Fibroblast of skin of left biceps (primary cell): ENCODE results near the gene PROK1.
"Not testable (repeated sequence)": the region's sequence is repeated elsewhere in the genome, so short reads cannot be mapped to it uniquely, and the experiment has no call there.

Source experiments
- DNase-seq, 2 experiments: peaks; one replicate each; pipeline ENCODE4 v3.0.0-alpha.2; 2013; ENCODE audit warnings: low read depth in 2 of 2

PROK1 gene

DNA sequence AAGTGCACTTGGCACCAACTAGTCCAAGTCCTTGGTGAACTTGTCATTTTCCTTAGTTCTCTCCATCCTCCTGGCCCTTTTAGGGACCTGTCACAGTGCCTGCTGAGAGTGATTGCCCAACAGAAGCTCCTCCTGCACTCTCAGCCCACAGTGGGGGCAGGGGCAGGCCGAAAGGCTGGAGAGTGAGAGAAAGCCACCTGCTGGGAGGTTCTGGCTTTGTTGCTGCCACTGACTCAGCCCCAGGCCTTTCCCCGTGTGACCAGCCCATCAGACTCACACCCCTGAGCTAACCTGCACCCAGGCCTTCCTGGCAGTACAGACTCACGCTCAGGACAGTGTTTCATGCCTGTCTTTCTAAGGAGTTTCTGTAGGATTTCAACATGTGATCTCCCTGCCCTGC is 17.1 kb upstream of the PROK1 start:
- no peak for DNase-seq

DNA sequence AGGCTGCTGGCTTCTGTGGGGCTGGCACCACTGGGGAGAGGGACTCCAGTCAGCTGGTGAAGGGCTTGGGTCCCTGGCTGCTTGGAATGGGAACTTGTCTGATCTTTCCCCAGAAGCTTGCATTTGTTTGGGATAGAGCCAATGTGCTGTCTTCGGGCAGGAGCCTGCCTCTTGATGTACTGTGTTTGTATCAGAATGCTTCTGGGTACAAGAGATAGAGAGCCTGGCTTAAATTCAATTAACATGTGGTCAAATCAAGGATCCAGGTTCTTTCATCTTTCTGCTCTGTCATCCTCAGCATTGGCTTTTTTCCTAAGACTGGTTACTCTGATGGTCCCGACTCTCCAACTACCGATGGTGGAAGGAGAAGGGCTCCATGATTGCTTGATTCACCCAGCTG is 16.0 kb upstream of the PROK1 start:
- no peak for DNase-seq

DNA sequence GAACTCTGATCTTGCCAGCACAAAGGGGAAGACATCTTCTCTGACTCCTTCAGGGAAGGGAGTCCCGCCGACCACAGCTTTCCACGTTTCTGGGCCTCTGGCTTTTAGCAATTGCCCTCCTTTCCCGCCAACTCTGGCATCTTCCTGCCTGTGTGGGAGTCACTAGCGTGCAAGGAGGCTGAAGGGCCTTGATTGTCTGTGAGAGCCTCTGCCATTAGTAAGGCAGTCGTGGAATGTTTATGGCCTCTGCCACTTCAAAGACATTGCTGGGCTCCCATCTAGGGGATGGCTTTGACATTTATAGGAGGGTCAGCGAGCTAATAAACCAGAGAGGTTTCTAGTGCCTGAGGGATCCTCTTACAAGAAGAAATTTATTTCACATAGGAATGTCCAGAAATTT is 14.3 kb upstream of the PROK1 start:
- no peak for DNase-seq

DNA sequence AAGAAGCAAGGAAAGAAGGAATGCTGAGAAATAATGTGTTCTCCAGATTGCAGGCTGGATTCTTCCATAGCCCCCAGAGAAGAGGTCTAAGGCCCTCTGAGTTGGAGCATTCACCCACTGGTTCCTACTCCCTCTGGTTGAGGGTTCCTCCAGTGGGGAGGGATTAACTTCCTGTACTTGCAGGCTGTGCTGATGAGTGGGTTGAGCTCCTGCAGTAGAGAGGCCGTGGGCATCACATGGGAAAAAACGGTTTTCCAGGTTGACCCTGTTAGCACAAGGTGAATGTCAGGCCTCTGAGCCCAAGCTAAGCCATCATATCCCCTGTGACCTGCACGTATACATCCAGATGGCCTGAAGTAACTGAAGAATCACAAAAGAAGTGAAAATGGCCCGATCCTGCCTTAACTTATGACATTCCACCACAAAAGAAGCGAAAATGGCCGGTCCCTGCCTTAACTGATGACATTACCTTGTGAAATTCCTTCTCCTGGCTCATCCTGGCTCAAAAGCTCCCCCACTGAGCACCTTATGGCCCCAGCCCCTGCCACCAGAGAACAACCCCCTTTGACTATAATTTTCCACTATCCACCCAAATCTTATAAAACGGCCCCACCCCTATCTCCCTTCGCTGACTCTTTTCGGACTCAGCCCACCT is 13.2 kb upstream of the PROK1 start:
- not testable (repeated sequence) for DNase-seq

DNA sequence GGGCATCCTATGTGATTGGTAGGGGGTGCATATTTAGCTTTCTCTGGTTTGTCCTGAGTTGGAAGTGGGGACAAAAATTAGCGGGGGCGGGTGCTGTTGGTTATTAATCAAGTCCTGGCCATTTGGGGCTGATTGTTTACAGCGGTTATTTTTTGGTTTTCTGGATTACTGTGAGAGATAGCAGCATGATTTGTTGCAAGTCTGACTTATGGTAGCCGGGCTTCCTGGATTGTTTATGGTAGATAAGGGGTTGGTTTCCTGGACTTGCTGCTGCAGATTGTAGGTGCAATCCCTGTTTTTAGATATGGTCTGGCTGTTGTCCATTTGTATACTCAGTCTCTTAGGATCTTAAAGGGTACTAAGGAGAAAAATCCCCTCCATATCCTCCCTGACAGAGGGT is 12.1 kb upstream of the PROK1 start:
- no peak for DNase-seq

DNA sequence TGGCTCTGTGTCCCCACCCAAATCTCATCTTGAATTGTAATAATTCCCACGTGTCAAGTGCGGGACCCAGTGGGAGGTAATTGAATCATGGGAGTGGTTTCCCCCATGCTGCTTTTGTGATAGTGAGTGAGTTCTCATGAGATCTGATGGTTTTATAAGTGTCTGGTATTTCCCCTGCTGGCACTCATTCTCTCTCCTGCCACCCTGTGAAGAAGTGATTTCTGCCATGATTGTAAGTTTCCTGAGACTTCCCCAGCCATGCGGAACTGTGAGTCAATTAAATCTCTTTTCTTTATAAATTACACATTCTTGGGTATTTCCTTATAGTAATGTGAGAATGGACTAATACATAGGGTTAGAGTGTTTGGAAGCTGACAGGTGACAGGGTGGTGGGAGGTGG is 11.1 kb upstream of the PROK1 start:
- DNase-seq = not testable (repeated sequence)

DNA sequence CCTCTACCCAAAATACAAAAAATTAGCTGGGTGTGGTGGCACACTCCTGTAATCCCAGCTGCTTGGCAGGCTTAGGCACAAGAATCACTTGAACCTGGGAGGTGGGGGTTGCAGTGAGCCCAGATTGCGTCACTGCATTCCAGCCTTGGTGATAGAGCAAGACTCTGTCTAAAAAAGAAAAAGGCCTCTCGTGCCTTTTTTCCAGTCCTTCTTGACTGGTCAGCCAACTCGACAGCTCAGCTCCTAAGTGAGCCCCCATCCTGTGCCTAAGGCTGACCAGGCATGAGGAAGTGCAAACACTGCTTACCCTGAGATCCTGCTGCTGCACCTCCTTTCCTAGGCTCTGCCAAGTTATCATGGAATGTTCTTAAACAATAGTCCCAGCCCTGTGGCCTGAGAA is 10.1 kb upstream of the PROK1 start:
- DNase-seq = no peak

DNA sequence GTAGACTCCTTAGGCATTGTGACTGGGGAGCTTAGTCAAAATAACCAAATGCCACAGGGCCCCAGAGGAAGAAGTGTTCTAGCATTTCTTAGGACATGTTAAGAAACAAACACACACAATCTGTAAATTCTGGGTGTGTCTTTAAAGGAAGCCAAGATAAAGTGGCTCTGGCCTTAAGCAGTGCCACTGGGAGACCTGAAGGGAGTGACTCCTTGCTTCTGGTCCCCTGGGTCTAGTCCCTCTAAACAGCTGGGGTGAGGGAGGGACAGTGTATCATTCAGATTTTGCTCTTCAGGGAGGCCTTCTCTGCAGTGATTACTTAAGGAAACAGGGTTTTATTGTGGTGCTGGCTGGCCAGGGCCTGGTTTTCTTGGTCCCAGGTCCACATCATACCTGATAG is 9.1 kb upstream of the PROK1 start:
- no peak for DNase-seq

DNA sequence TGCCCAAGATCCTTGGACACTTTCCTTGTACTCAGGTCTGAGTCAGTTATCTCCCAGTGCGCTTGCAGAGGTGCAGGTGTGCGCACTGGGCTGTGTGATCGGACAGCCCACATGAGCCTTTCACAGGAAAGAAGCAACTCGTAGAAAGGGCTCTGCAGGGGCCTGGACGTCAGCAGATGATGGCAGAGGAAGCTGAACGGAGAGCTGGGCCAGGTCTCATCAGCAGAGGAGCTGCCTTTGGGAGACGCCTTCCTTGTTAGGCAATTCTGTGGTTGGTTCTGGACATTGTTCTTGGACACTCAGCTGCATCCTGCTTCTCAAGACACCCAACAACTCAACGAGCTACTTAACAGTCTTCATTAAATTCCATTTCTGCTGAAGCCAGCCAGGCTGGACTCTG is 7.5 kb upstream of the PROK1 start:
- DNase-seq = no peak

DNA sequence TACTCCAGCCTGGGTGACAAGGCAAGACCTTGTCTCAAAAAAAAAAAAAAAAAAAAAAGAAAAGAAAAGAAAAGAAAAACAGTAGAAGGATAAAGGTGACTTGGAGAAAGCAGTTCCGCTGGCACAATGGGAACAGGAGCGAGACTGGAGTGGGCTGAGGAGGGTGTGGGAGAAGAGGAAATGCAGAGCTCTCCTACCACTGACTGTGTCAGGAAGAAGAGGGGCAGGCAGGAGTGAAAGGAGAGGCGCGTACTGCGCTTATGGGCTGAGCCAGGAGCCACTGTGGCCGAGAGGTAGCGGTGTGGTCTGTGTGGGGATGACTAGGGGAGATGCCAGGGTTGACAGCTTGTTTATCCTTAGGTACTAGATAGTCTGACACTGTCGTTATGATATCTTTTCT is 6.4 kb upstream of the PROK1 start:
- no peak for DNase-seq

DNA sequence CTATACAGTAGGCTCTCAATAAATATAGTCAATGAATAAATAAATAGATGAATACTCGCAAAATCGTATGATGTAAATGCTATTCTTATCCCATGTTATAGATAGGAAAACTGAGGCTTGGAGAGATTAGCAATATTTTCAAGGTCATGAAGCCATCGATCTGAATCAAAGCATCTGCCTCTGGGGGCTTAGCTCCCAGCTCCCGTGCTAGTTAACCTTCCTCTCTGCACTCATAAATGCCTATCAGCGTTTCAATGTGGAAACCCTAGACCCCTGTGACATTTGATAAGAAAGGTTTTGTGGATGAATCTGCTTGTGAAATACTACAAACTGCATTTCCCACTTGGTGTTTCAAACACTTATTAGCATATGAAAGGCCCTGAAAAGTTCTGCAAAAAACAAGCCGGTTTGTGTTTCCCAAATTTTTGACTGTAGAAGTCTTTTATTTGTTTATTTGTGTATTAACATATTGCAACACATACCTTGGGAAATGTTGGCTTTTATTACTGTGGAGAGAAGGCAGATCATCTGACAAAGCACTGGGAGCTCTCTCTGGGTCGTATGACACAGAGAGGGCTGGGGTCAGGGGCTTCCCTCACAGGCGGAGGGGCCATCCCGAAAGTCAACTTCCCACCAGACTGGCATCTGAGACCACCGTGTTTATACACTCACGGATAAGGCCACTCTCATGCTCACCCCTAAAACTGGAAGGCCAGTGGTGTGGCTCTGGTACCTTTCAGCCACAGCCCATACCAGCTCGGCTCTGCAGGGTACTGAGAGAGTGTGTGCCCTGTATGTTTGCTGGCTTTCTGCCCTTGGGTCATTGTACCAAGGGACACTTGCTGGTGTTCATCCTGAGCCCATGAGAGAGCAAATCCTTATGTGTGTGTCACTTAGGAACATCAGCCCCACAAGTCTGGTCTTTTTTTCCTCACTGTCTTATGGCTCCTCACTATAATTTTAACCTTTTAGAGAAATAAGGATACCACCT is 993 bp upstream of the PROK1 start:
- DNase-seq = no peak

DNA sequence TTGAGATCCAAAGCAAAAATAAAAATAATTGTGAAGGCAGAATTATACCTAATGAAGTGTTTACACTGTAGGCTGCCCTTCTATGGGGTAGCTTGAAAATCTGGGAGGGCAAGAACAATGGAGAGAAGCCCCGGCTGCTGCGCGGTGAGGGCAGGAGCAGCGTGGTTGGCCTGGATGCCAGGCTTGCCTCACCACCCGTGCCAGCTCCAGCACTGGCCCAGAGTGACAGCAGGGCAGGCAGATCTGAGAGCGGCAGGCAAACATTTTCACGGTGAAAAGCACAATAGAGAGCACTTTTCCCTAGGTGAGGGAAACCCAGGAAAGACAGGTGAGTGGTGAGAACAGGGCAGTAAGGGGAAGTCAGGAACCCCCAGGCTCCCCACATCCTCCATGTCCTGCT is 1.4 kb downstream of the PROK1 start:
- no peak for DNase-seq

DNA sequence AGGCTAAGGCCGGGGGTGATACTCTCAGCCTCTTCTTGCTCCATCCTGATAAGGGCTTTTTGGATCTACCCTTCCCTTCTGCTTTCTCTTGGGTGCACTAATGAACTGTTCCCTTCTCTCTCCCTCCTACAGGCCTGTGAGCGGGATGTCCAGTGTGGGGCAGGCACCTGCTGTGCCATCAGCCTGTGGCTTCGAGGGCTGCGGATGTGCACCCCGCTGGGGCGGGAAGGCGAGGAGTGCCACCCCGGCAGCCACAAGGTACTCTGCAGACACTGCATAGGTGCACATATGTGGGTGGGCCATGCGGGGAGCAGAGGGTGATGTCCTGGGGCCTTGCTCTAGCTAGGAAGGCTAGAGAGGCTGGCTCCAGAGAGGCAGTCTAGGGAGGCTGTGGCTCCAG is 2.9 kb downstream of the PROK1 start:
- DNase-seq = no peak

DNA sequence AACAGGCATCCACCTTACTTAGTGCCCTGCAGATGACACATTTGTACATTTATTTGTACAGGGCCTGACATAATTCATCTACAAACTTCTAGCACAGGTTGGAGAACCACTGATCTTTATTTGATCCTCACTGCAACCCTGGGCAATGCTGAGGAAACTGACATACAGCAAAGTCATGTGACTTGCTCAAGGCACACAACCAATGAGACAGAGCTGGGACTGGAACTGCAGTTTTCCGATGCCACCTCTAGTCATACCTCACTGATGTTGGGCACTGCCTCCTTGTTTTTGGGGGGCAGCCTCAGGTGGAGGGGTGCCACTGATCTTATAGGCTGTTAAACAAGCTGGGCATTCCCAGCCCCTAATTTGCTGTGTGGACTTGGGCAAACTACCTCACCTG is 3.4 kb downstream of the PROK1 start:
- no peak for DNase-seq

DNA sequence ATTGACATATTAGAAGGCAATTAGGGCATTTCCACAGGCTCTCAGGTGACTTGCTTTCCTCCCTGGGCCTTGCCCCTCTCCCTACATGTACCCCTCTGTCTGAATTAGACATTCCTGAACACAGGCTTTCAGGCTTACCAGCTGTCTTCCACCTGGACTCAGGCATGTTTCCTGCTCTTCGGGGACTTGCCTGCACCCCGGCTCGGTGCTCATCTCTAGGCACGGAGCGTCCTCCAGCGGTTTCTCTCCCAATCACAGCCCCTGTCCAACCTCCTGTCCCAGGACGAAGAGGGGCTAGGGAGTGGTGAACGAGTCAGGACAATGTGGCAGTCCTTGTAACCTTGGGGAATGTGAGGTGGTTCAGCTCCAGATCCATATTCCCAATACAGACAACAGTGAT is 4.2 kb downstream of the PROK1 start:
- DNase-seq = no peak

DNA sequence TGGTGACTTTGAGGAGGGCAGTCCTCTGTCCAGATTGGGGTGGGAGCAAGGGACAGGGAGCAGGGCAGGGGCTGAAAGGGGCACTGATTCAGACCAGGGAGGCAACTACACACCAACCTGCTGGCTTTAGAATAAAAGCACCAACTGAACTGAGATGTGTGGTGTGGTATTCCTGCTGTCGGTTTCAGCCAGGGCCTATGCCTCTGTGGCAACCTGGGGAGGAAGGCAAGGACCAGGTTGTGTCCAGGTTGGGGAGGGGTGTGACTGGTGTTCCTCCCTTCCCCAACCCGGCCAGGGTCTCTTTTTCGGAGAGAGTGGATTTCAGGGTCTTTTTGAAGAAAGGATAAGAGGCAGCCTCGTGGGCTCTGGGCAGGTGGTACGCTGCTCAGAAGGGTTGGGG is 6.3 kb downstream of the PROK1 start:
- no peak for DNase-seq

DNA sequence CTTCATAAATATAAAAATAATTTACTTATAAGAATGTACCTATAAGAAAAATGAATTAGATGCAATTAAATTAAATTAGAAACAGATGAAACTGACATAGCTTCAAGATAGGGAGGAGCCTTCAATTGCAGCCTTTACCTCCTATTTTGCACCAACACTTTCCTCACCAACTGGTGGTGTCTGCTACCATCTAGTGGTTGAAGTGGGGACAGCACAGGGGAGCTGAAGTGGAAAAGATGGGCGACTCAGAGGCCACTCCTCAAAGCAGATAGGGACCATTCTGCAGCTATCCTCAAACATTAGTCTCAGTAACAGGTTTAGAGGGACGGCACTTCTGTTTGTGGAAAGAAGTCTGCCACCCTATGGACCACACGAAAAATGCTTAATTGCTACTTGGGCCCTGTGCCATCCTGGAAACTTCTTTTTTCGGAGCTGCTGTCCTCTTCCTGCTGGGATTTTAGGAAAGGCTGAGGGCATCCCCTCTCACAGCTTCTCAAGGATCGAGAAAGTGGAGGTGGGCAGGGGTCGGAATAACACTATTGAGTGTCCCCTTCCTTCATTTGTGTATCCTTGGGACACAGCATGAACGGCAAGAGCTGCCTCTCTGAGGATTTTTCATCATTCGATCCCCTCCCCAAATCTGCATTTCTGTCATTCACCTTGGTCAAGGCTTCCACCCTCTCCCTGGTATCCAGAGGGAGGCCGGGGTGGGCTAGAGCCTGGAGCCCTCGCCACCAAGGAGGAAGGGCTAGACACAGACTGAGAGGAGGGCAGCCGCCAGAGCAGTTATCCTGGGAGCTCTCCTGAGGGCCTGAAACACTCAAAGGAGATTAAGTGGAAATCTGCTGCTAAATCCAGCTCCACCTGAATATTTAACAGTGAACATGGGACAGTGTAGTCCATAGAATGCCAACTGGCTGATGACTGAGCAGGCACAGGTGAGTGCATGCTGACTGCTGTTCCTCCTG is 9.6 kb downstream of the PROK1 start:
- peak; percentile 56 to 62 for DNase-seq

DNA sequence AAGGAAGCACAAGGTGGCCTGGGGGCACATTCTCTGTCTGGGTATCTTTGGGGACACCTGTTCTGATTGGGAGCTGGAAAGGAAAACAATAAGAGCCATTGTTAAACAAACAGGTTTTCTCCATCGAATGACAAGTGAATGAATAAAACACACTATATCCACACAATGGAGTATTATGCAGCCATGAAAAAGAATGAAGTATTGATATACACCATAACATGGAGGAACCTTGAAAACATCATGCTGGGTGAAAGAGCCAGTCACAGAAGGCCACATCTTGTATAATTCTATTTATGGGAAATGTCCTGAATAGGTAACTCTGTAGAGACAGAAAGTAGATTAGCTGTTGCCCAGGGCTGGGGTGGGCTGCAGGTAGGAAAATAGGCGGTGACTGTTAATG is 11.1 kb downstream of the PROK1 start:
- DNase-seq = no peak

DNA sequence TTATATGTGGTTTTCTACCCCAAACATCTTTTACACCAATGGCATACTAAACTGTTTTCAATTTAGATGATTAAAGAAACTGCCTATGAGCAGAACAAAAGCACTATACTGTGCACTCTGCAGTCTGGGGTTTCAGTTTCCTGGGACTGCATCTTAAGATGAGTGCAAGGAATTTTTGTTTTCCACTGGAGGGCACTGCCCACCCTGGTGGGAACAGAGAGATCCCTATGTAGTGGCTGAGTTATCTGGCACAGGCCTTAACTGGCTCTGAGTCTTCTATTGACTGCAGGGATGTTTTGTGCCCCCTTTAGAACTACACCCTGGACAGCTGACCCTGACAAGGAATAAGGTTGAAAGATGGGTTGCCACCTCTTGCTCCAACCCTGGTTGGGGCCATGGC is 12.0 kb downstream of the PROK1 start:
- no peak for DNase-seq

DNA sequence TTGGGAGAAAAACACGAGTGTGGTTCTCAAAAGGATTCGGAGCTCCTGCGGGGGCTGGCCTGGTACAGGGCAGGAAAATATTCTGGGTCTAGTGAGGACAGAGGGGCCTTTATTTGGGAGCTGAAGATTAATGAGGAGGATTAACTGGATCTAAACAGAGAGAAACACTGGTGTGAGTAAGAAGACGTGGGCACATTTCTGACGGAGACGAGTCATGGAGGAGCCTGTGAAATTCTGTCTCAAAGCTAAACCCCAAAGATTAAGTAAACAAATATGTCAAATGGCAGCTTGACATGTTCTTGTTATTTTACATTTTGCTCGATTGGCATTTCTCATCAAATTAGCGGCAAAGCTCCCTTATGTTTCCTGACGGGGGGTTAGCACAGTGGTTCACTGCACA is 12.8 kb downstream of the PROK1 start:
- no peak for DNase-seq

DNA sequence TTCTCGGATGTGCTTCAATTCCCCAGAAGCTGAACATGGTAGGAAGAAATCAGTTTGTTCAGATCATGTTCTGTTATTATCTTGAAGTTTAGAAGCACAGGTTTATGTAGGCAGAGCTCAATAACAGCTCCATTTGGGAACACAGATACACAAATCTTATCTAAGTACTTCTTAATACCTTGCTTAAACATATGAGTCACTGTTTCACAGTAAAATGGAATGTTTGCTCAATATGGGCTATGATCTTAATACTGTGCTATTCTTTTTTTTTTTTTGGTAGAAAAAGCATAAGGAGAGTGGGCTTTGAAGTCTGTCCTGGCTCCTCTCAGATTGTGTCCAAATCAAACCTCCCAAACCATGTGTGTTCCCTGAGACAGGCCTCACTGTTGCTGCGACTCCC is 13.4 kb downstream of the PROK1 start:
- DNase-seq = peak in 1 of 2 experiments; percentile 16
